Neural cell (in vitro differentiated cells): ENCODE results near the gene ADORA2A. TPM values are rescaled to one million over a fixed set of nuclear protein-coding genes. Genes with fewer than 3 reads are reported as not detected.

Source experiments
- H2AFZ ChIP-seq: fragments of 200-600, 300-800 bp; sonication (generic), shearing (Covaris generic); 2 replicates; pipeline ENCODE4 v1.6.0; 2014; ENCODE audit warnings: low read depth, mild to moderate bottlenecking, antibody characterized with exemption, low read length, moderate library complexity
- H3F3A ChIP-seq: fragments of 200-600 bp; shearing (Covaris generic); 2 replicates; pipeline ENCODE4 v1.6.1; 2016; ENCODE audit warnings: mild to moderate bottlenecking, moderate library complexity, mixed read lengths, antibody characterized with exemption, low read length; ENCODE audit not compliant: insufficient read depth, poor library complexity, severe bottlenecking
- H3K27ac ChIP-seq: fragments of 200-600, 300-800 bp; sonication (generic), shearing (Covaris generic); 2 replicates; pipeline ENCODE4 v1.5.1; 2014; ENCODE audit warnings: mild to moderate bottlenecking, low read length, moderate library complexity
- H3K27me3 ChIP-seq: fragments of 300-800, 200-600 bp; sonication (generic), shearing (Covaris generic); 2 replicates; pipeline ENCODE4 v1.6.0; 2014; ENCODE audit warnings: mild to moderate bottlenecking, low read depth, low read length, moderate library complexity; ENCODE audit not compliant: insufficient read depth
- H3K36me3 ChIP-seq: fragments of 300-800, 200-600 bp; sonication (generic), shearing (Covaris generic); 2 replicates; pipeline ENCODE4 v1.5.1; 2014; ENCODE audit warnings: mild to moderate bottlenecking, antibody characterized with exemption, low read length, moderate library complexity; ENCODE audit not compliant: insufficient read depth
- H3K4me2 ChIP-seq: fragments of 300-800, 200-600 bp; sonication (generic), shearing (Covaris generic); 2 replicates; pipeline ENCODE4 v1.6.0; 2014; ENCODE audit warnings: mild to moderate bottlenecking, low read length
- H3K4me3 ChIP-seq: fragments of 300-800, 200-600 bp; sonication (generic), shearing (Covaris generic); 2 replicates; pipeline ENCODE4 v1.5.1; 2014; ENCODE audit warnings: mild to moderate bottlenecking, low read length, moderate library complexity
- H3K79me2 ChIP-seq: fragments of 200-600 bp; shearing (Covaris generic); replicated peaks from 2 replicates; pipeline ENCODE4 v1.6.0; 2014; ENCODE audit warnings: mild to moderate bottlenecking, low read length, moderate library complexity; ENCODE audit not compliant: insufficient read depth
- H3K9ac ChIP-seq: fragments of 300-800, 200-600 bp; sonication (generic), shearing (Covaris generic); 2 replicates; pipeline ENCODE4 v1.6.1; 2016; ENCODE audit warnings: mild to moderate bottlenecking, low read length, mixed read lengths
- H3K9me2 ChIP-seq: fragments of 200-600 bp; shearing (Covaris generic); 2 replicates; pipeline ENCODE4 v1.6.1; 2016; ENCODE audit warnings: mild to moderate bottlenecking, low read length, mixed read lengths; ENCODE audit not compliant: insufficient read depth
- H3K9me3 ChIP-seq: fragments of 200-600, 300-800 bp; sonication (generic), shearing (Covaris generic); 2 replicates; pipeline ENCODE4 v1.6.1; 2016; ENCODE audit warnings: mild to moderate bottlenecking, mixed run types, low read length, moderate library complexity, mixed read lengths
- H4K20me1 ChIP-seq: fragments of 200-600 bp; shearing (Covaris generic); 2 replicates; pipeline ENCODE4 v1.6.1; 2016; ENCODE audit warnings: mild to moderate bottlenecking, mixed run types; ENCODE audit not compliant: insufficient read depth
- CTCF ChIP-seq: fragments of 450-650 bp; IDR thresholded peaks from 2 replicates; pipeline ENCODE4 v1.5.1; 2014; ENCODE audit warnings: antibody characterized with exemption, mild to moderate bottlenecking, moderate library complexity; ENCODE audit not compliant: poor library complexity, severe bottlenecking
- EP300 ChIP-seq: fragments of 450-650 bp; conservative IDR thresholded peaks from 2 replicates; pipeline ENCODE4 v1.6.1; 2014; ENCODE audit warnings: antibody characterized with exemption, mild to moderate bottlenecking, moderate library complexity; ENCODE audit not compliant: poor library complexity, severe bottlenecking
- EZH2 ChIP-seq: fragments of 200-600, 300-800 bp; shearing (Covaris generic), sonication (generic); IDR thresholded peaks from 2 replicates; pipeline ENCODE4 v1.6.1; 2014; ENCODE audit warnings: antibody characterized with exemption, low read length, borderline replicate concordance, mild to moderate bottlenecking; ENCODE audit not compliant: insufficient read depth, poor library complexity, severe bottlenecking
- MXI1 ChIP-seq: fragments of 450-650 bp; conservative IDR thresholded peaks from 2 replicates; pipeline ENCODE4 v1.6.1; 2014; ENCODE audit warnings: antibody characterized with exemption, mild to moderate bottlenecking; ENCODE audit not compliant: poor library complexity, severe bottlenecking
- POLR2AphosphoS5 ChIP-seq: IDR thresholded peaks from 2 replicates; pipeline ENCODE4 v1.6.1; 2012
- RAD21 ChIP-seq: fragments of 450-650 bp; conservative IDR thresholded peaks from 2 replicates; pipeline ENCODE4 v1.6.1; 2014; ENCODE audit warnings: antibody characterized with exemption, mild to moderate bottlenecking, moderate library complexity
- REST ChIP-seq: IDR thresholded peaks from 2 replicates; pipeline ENCODE4 v1.6.1; 2012; ENCODE audit warnings: borderline replicate concordance
- SMC3 ChIP-seq: fragments of 450-650 bp; conservative IDR thresholded peaks from 2 replicates; pipeline ENCODE4 v1.6.1; 2014; ENCODE audit warnings: antibody characterized with exemption, mild to moderate bottlenecking, moderate library complexity; ENCODE audit not compliant: poor library complexity
- TAF1 ChIP-seq: IDR thresholded peaks from 2 replicates; pipeline ENCODE4 v1.6.1; 2012; ENCODE audit warnings: low read depth
- polyA plus RNA-seq: library from polyadenylated mRNA; depleted of rRNA; stranded (reverse); fragments of >200 nt; gene quantifications from 2 replicates; pipeline ENCODE4 v1.2.3, GENCODE V29; 2014

Gene ADORA2A
- polyA plus RNA-seq, 1 donor from 2014 or later, result 2.9 TPM

GRCh38 chr22:24444729-24445466, 17.5 kb downstream of the ADORA2A start:
- H4K20me1 ChIP-seq, result no peaks in the 10 kb centered on the region

GRCh38 chr22:24445481-24446259, 18.3 kb downstream of the ADORA2A start:
- Histone ChIP-seq H3K36me3 (no peaks in the 10 kb centered on the region), H3K9ac (no peak overlapping the region), H3K4me3 (no peak overlapping the region), H4K20me1 (no peaks in the 10 kb centered on the region), H3K4me2 (no peak overlapping the region), H2AFZ (no peak overlapping the region), H3K9me2 (no peaks in the 10 kb centered on the region), H3K79me2 (no peaks in the 10 kb centered on the region), H3F3A (no peaks in the 10 kb centered on the region), H3K9me3 (no peaks in the 10 kb centered on the region), H3K27ac (no peak overlapping the region), H3K27me3 (no peaks in the 10 kb centered on the region)
- TF ChIP-seq TAF1 (no peak), EZH2 (no peak), SMC3 (no peak), CTCF (no peak), MXI1 (no peak), POLR2AphosphoS5 (no peak), RAD21 (no peak)

More at GRCh38 chr22:24444729-24445466, 17.5 kb downstream of the ADORA2A start:
- Histone ChIP-seq H3K27me3 (no peaks in the 10 kb centered on the region), H3K36me3 (no peaks in the 10 kb centered on the region), H3K4me3 (no peak overlapping the region), H3K4me2 (no peak overlapping the region), H3K9ac (no peak overlapping the region), H2AFZ (no peak overlapping the region), H3K79me2 (no peaks in the 10 kb centered on the region), H3K9me2 (no peaks in the 10 kb centered on the region), H3F3A (no peaks in the 10 kb centered on the region), H3K27ac (no peak overlapping the region), H3K9me3 (no peaks in the 10 kb centered on the region)
- no peak for TF ChIP-seq EZH2
- no peak for TF ChIP-seq CTCF

- Histone ChIP-seq H3F3A (no peaks in the 10 kb centered on the region), H3K36me3 (no peaks in the 10 kb centered on the region), H3K4me3 (no peak overlapping the region), H3K27ac (no peak overlapping the region), H4K20me1 (no peaks in the 10 kb centered on the region), H3K79me2 (no peaks in the 10 kb centered on the region), H3K9me3 (no peaks in the 10 kb centered on the region), H3K9ac (no peak overlapping the region), H3K27me3 (no peaks in the 10 kb centered on the region), H2AFZ (no peak overlapping the region), H3K9me2 (no peaks in the 10 kb centered on the region), H3K4me2 (no peak overlapping the region)
- TF ChIP-seq SMC3 (no peak), REST (no peak), EP300 (no peak), TAF1 (no peak), MXI1 (no peak), POLR2AphosphoS5 (no peak), EZH2 (no peak), RAD21 (no peak), CTCF (no peak)
These were observed 18.8 kb downstream of the ADORA2A start for GRCh38 chr22:24446260-24446611.
